HCT116 (cell line): ENCODE measurements around the gene CDK10. TPM values are rescaled to one million over a fixed set of nuclear protein-coding genes. Genes with fewer than 3 reads are reported as not detected.
A peak's percentile ranks its signal among the peaks of the same experiment; 100 is the strongest.

Experiments used
- ATAC-seq: fragments of 200-7000 bp; cut with Tn5 transposase; 2 replicates; pipeline ENCODE4 v1.9.1; 2020; ENCODE audit warnings: mild to moderate bottlenecking, moderate library complexity
- BruUV-seq: library from RNA; stranded (reverse); fragments of 400-500 nt; replicated peaks from 2 replicates; lab custom pipeline; 2021; lab: Mats Ljungman, UMichigan
- CTCF ChIA-PET: fragments of 300-600 bp; sonication (Branson Sonifier 250); formaldehyde crosslinking; loops from one replicate; lab custom pipeline; 2021; ENCODE audit warnings: antibody characterized with exemption; lab: Charles Lee
- POLR2A ChIA-PET: fragments of 300-600, 350-600 bp; sonication (Branson Sonifier 250); formaldehyde crosslinking; loops from one replicate; lab custom pipeline; 2021; ENCODE audit warnings: antibody characterized with exemption; lab: Charles Lee
- RAD21 ChIA-PET, 2 experiments: fragments of 300-600 bp; sonication (Branson Sonifier 250); formaldehyde crosslinking; loops; one replicate each; lab custom pipeline; 2023; ENCODE audit warnings: low total read pairs in 2 of 2; ENCODE audit not compliant: uncharacterized antibody in 2 of 2, unreplicated experiment in 2 of 2, low non-redundant PET in 1 of 2; lab: Charles Lee
- DNase-seq: peaks from one replicate; pipeline ENCODE4 v3.0.0-alpha.2; 2010; ENCODE audit warnings: low read depth, low spot score
- H2AFZ ChIP-seq: fragments of 200-600 bp; shearing (Covaris generic), sonication (generic); 2 replicates; pipeline ENCODE4 v1.6.1; 2017; ENCODE audit warnings: low read depth, mixed run types, mixed read lengths, antibody characterized with exemption, low read length; ENCODE audit not compliant: poor library complexity, severe bottlenecking
- H3K27ac ChIP-seq: 2 replicates; pipeline ENCODE4 v1.5.1; 2012; ENCODE audit warnings: low read depth, low read length
- H3K27me3 ChIP-seq: fragments of 200-600 bp; sonication (generic); 2 replicates; pipeline ENCODE4 v1.6.1; 2016; ENCODE audit warnings: mixed run types, low read length, mixed read lengths; ENCODE audit not compliant: insufficient read depth
- H3K36me3 ChIP-seq, 2 experiments: fragments of 200-500 bp in 1 of 2; fragments of 200-600 bp in 1 of 2; sonication (Bioruptor generic) in 1 of 2; sonication (generic) in 1 of 2; 2 replicates each; pipeline versions ENCODE4 v1.5.1 to v1.6.1; 2014 to 2016; ENCODE audit warnings: low read length in 2 of 2, inconsistent platforms in 1 of 2, mixed read lengths in 1 of 2, mixed run types in 1 of 2; ENCODE audit not compliant: insufficient read depth in 2 of 2, control insufficient read depth in 1 of 2
- H3K4me1 ChIP-seq, 2 experiments: fragments of 200-600 bp in 1 of 2; sonication (generic) in 1 of 2; 2 replicates each; pipeline versions ENCODE4 v1.5.1 to v1.6.1; 2012 to 2017; ENCODE audit warnings: low read length in 2 of 2, inconsistent platforms in 1 of 2, mild to moderate bottlenecking in 1 of 2, mixed read lengths in 1 of 2, mixed run types in 1 of 2, moderate library complexity in 1 of 2; ENCODE audit not compliant: insufficient read depth in 2 of 2, control insufficient read depth in 1 of 2
- H3K4me2 ChIP-seq: fragments of 200-600 bp; sonication (generic); 2 replicates; pipeline ENCODE4 v1.6.1; 2017; ENCODE audit warnings: mixed run types, low read length, mixed read lengths
- H3K4me3 ChIP-seq, 2 experiments: fragments of 200-600 bp in 1 of 2; sonication (generic) in 1 of 2; replicated peaks in 1 of 2; 2 replicates each; pipeline ENCODE4 v1.5.1; 2011 to 2016; ENCODE audit warnings: low read length in 2 of 2, control low read depth in 1 of 2, low read depth in 1 of 2, mild to moderate bottlenecking in 1 of 2, mixed read lengths in 1 of 2, mixed run types in 1 of 2
- H3K79me2 ChIP-seq: fragments of 200-600 bp; sonication (generic); 2 replicates; pipeline ENCODE4 v1.6.1; 2017; ENCODE audit warnings: mild to moderate bottlenecking, mixed run types, low read length, moderate library complexity, mixed read lengths; ENCODE audit not compliant: insufficient read depth
- H3K9ac ChIP-seq: fragments of 200-600 bp; sonication (generic); 2 replicates; pipeline ENCODE4 v1.6.1; 2016; ENCODE audit warnings: low read length, mixed read lengths
- H3K9me2 ChIP-seq: fragments of 200-600 bp; sonication (generic), shearing (Covaris generic); 2 replicates; pipeline ENCODE4 v1.6.1; 2017; ENCODE audit warnings: mixed run types, mild to moderate bottlenecking, moderate library complexity; ENCODE audit not compliant: insufficient read depth
- H3K9me3 ChIP-seq, 2 experiments: fragments of 200-500 bp in 1 of 2; fragments of 200-600 bp in 1 of 2; sonication (Bioruptor generic) in 1 of 2; sonication (generic) in 1 of 2; 2 replicates each; pipeline ENCODE4 v1.6.1; 2014 to 2017; ENCODE audit warnings: low read length in 2 of 2, mixed read lengths in 2 of 2, inconsistent platforms in 1 of 2, low read depth in 1 of 2, mild to moderate bottlenecking in 1 of 2, mixed run types in 1 of 2, moderate library complexity in 1 of 2; ENCODE audit not compliant: control insufficient read depth in 1 of 2, insufficient read depth in 1 of 2
- H4K20me1 ChIP-seq: fragments of 200-600 bp; sonication (generic), shearing (Covaris generic); 2 replicates; pipeline ENCODE4 v1.6.1; 2017; ENCODE audit warnings: mixed run types, mild to moderate bottlenecking, moderate library complexity; ENCODE audit not compliant: insufficient read depth
- ATF3 ChIP-seq: IDR thresholded peaks from 2 replicates; pipeline ENCODE4 v1.6.1; 2012
- CBX3 ChIP-seq: IDR thresholded peaks from 2 replicates; pipeline ENCODE4 v1.6.1; 2012; ENCODE audit warnings: low read depth
- CEBPB ChIP-seq: IDR thresholded peaks from 2 replicates; pipeline ENCODE4 v1.6.1; 2012; ENCODE audit warnings: low read depth
- ELF1 ChIP-seq: IDR thresholded peaks from 2 replicates; pipeline ENCODE4 v1.6.1; 2012; ENCODE audit warnings: low read depth, borderline replicate concordance
- JUND ChIP-seq: IDR thresholded peaks from 2 replicates; pipeline ENCODE4 v1.6.1; 2012
- MAX ChIP-seq: IDR thresholded peaks from 2 replicates; pipeline ENCODE4 v1.6.1; 2012
- POLR2AphosphoS5 ChIP-seq: IDR thresholded peaks from 2 replicates; pipeline ENCODE4 v1.6.1; 2011; ENCODE audit warnings: mild to moderate bottlenecking, low read depth, low read length, moderate library complexity
- RAD21 ChIP-seq: IDR thresholded peaks from 2 replicates; pipeline ENCODE4 v1.6.1; 2012; ENCODE audit warnings: low read depth, mild to moderate bottlenecking
- SIN3A ChIP-seq: IDR thresholded peaks from 2 replicates; pipeline ENCODE4 v1.6.1; 2012; ENCODE audit warnings: low read depth
- SP1 ChIP-seq: IDR thresholded peaks from 2 replicates; pipeline ENCODE4 v1.6.1; 2012; ENCODE audit warnings: low read depth
- SRF ChIP-seq: IDR thresholded peaks from 2 replicates; pipeline ENCODE4 v1.6.1; 2012; ENCODE audit warnings: low read depth
- YY1 ChIP-seq: IDR thresholded peaks from 2 replicates; pipeline ENCODE4 v1.6.1; 2011; ENCODE audit warnings: low read length, low read depth, moderate library complexity, mild to moderate bottlenecking; ENCODE audit not compliant: insufficient replicate concordance; ENCODE audit errors: extremely low read depth
- ZFX ChIP-seq: fragments of 450-650 bp; IDR thresholded peaks from 2 replicates; pipeline ENCODE4 v1.6.1; 2017
- intact Hi-C: fragments of 100-400 bp; cut with micrococcal nuclease; formaldehyde crosslinking; loops from 2 replicates; pipeline ENCODE4 v1.10.0; 2022
- total RNA-seq: library from RNA; stranded (reverse); gene quantifications from one replicate; pipeline ENCODE4 v1.2.1, GENCODE V29; 2021; ENCODE audit not compliant: unreplicated experiment
- TF ChIP-seq, protein P1 (sequence below): IDR thresholded peaks from 2 replicates; pipeline ENCODE4 v1.6.1; 2011; ENCODE audit warnings: mild to moderate bottlenecking, low read length, moderate library complexity; ENCODE audit not compliant: insufficient replicate concordance; ENCODE audit errors: extremely low read depth

Gene CDK10
- total RNA-seq, 1 experiment from 2014 or later: 165 TPM

GRCh38 chr16:89710709-89711564 is 24.4 kb downstream of the CDK10 start:
- Histone ChIP-seq H2AFZ (no peak overlapping the region), H3K9ac (no peak overlapping the region), H3K79me2 (peaks cover 38% of the 10 kb centered on the region), H3K9me3 (no peaks in the 10 kb centered on the region), H3K36me3 (peaks cover 6 to 15% of the 10 kb centered on the region in 2 experiments), H3K4me1 (peaks cover 2 to 38% of the 10 kb centered on the region in 2 experiments; a peak in 2 of 4 replicates), H4K20me1 (no peaks in the 10 kb centered on the region), H3K27ac (peak overlapping the region; percentile 8; the same call in 1 of the 2 replicates), H3K27me3 (no peaks in the 10 kb centered on the region), H3K4me3 (no peak overlapping the region), H3K9me2 (no peaks in the 10 kb centered on the region), H3K4me2 (no peak overlapping the region)
- CTCF ChIA-PET: no interaction called here
- peak; percentile 7 for ATAC-seq
- intact Hi-C loops: no loop called here
- TF ChIP-seq ATF3 (no peak), SRF (no peak), JUND (no peak), SP1 (no peak), SIN3A (no peak), ZFX (no peak), POLR2AphosphoS5 (no peak), MAX (no peak), CEBPB (no peak), YY1 (no peak), RAD21 (no peak), CBX3 (no peak), ELF1 (no peak)
- TF ChIP-seq, protein P1, sequence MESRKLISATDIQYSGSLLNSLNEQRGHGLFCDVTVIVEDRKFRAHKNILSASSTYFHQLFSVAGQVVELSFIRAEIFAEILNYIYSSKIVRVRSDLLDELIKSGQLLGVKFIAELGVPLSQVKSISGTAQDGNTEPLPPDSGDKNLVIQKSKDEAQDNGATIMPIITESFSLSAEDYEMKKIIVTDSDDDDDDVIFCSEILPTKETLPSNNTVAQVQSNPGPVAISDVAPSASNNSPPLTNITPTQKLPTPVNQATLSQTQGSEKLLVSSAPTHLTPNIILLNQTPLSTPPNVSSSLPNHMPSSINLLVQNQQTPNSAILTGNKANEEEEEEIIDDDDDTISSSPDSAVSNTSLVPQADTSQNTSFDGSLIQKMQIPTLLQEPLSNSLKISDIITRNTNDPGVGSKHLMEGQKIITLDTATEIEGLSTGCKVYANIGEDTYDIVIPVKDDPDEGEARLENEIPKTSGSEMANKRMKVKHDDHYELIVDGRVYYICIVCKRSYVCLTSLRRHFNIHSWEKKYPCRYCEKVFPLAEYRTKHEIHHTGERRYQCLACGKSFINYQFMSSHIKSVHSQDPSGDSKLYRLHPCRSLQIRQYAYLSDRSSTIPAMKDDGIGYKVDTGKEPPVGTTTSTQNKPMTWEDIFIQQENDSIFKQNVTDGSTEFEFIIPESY: no peak
- no TSS peak for BruUV-seq
- POLR2A ChIA-PET: interaction anchor here (1.0 to 3.2 kb wide), 2 partner anchors 9 to 10 kb away, joined by 4 to 12 read pairs; partner anchors contain the start of gene VPS9D1
- RAD21 ChIA-PET: no interaction called here
- DNase-seq: no peak
